NCI-H146 treated with DMSO at 0.1 percent for 48 hours (cell line): ENCODE measurements around the gene NLGN2.
A peak's percentile ranks its signal among the peaks of the same experiment; 100 is the strongest.

Source experiments
- DNase-seq: peaks from one replicate; lab custom pipeline; 2025; ENCODE audit not compliant: unreplicated experiment; lab: John Stamatoyannopoulos, UW

Gene NLGN2

GRCh38 chr17:7391307-7391706, 16.3 kb upstream of the NLGN2 start:
- no peak for DNase-seq

- DNase-seq = no peak
Observed at GRCh38 chr17:7392696-7393612, 14.7 kb upstream of the NLGN2 start.

GRCh38 chr17:7393613-7394451, 13.8 kb upstream of the NLGN2 start:
- DNase-seq = peak; percentile 51

- peak; percentile 85 for DNase-seq
Observed at GRCh38 chr17:7394452-7395191, 13.0 kb upstream of the NLGN2 start, which contains the start of gene PLSCR3. Gene PLSCR3 (minus strand): TSS chr17:7394525. CDS start chr17:7394110, 415 bp downstream.

- no peak for DNase-seq
Observed at GRCh38 chr17:7396147-7396546, 11.5 kb upstream of the NLGN2 start.

- DNase-seq = no peak
Observed at GRCh38 chr17:7398612-7399011, 9.0 kb upstream of the NLGN2 start.

GRCh38 chr17:7403043-7403726, 4.5 kb upstream of the NLGN2 start:
- DNase-seq = no peak

GRCh38 chr17:7403727-7403976, 4.0 kb upstream of the NLGN2 start:
- peak; percentile 76 for DNase-seq

- DNase-seq = peak; percentile 99
Observed at GRCh38 chr17:7403977-7404736, 3.5 kb upstream of the NLGN2 start, which contains the start of gene TMEM256. Gene TMEM256 (minus strand): TSS chr17:7404097. CDS start chr17:7404084, 13 bp downstream.

GRCh38 chr17:7404737-7405349, 2.8 kb upstream of the NLGN2 start:
- DNase-seq = no peak

GRCh38 chr17:7405350-7406234, 2.1 kb upstream of the NLGN2 start:
- no peak for DNase-seq

- DNase-seq = peak; percentile 17
Observed at GRCh38 chr17:7406235-7406825, 1.3 kb upstream of the NLGN2 start.

GRCh38 chr17:7407082-7407481, 563 bp upstream of the NLGN2 start:
- no peak for DNase-seq

- DNase-seq = no peak
Observed at GRCh38 chr17:7408252-7408727, 645 bp downstream of the NLGN2 start.

- no peak for DNase-seq
Observed at GRCh38 chr17:7408863-7409262, 1.2 kb downstream of the NLGN2 start.

GRCh38 chr17:7409716-7410115, 2.1 kb downstream of the NLGN2 start:
- DNase-seq = no peak

GRCh38 chr17:7410634-7411426, 3.2 kb downstream of the NLGN2 start:
- DNase-seq = no peak
